NCI-H2107 treated with DMSO at 0.1 percent for 48 hours (cell line): ENCODE data around the gene ASTL.

ENCODE experiments used
- DNase-seq: peaks from one replicate; lab custom pipeline; 2025; ENCODE audit not compliant: unreplicated experiment; lab: John Stamatoyannopoulos, UW

The ASTL gene

GRCh38 chr2:96083989-96084857 is 54.1 kb downstream of the ASTL start:
- DNase-seq, result no peak

- no peak for DNase-seq
These were observed 55.0 kb downstream of the ASTL start for GRCh38 chr2:96083064-96083939.

- no peak for DNase-seq
These were observed 55.9 kb downstream of the ASTL start for GRCh38 chr2:96082211-96083063.

- DNase-seq, result no peak
These were observed 57.3 kb downstream of the ASTL start for GRCh38 chr2:96081042-96081441.

GRCh38 chr2:96075199-96075771 is 63.0 kb downstream of the ASTL start:
- no peak for DNase-seq

- no peak for DNase-seq
These were observed 64.1 kb downstream of the ASTL start for GRCh38 chr2:96074156-96074555.

GRCh38 chr2:96073170-96073775 is 65.0 kb downstream of the ASTL start:
- no peak for DNase-seq
